ENCODE data around the gene ZNF618. TPM values are rescaled to one million over a fixed set of nuclear protein-coding genes. Genes with fewer than 3 reads are reported as not detected.

Gene ZNF618
- polyA plus RNA-seq, 1 of the 3 experiments (the other 2 are of a cell fraction) = 6.2 TPM

- no peak overlapping the region for H3K9ac ChIP-seq
- H3K4me1 ChIP-seq (ENCODE audit: control insufficient read depth in 1 of 2, insufficient read depth in 2 of 2, low read depth in 1 of 2, low read length in 1 of 2) = peaks cover 0 to 9% of the 10 kb centered on the region in 2 experiments; a peak in 2 of 4 replicates
- H3K9me3 ChIP-seq = no peaks in the 10 kb centered on the region
- no peaks in the 10 kb centered on the region for H3K79me2 ChIP-seq (ENCODE audit: insufficient read depth)
- no peak for DNase-seq
- H3K4me2 ChIP-seq = no peak overlapping the region
- POLR2A ChIA-PET = no interaction called here
- H4K20me1 ChIP-seq (ENCODE audit: insufficient read depth) = no peaks in the 10 kb centered on the region
- no peaks in the 10 kb centered on the region for H3F3A ChIP-seq (replicated peaks; ENCODE audit: insufficient read depth)
- H3K4me3 ChIP-seq (ENCODE audit: low read depth in 2 of 2, low read length in 1 of 2) = no peak overlapping the region
- H3K27me3 ChIP-seq (ENCODE audit: insufficient read depth) = no peaks in the 10 kb centered on the region
- no peaks in the 10 kb centered on the region for H3K9me2 ChIP-seq
- H3K27ac ChIP-seq (ENCODE audit: low read depth in 2 of 2, low read length in 1 of 2) = no peak overlapping the region
- TF ChIP-seq RFX5 (IDR thresholded peaks at IDR 0.05; ENCODE audit: low read length) = no peak
- CTCF ChIA-PET = no interaction called here
- 96% methylated on average over 6 of the region's 6 CpGs for WGBS (ENCODE audit: low lambda C conversion rate)
- H2AFZ ChIP-seq (ENCODE audit: low read depth) = no peak overlapping the region
- peaks cover 66 to 74% of the 10 kb centered on the region in 2 experiments for H3K36me3 ChIP-seq (replicated peaks in 1 of 2; ENCODE audit: control insufficient read depth in 1 of 2, insufficient read depth in 2 of 2, low read length in 1 of 2)
These were observed 140.0 kb downstream of the ZNF618 start for GRCh38 chr9:114016101-114016500.

GRCh38 chr9:114016629-114017423 lies 140.7 kb downstream of the ZNF618 start:
- Histone ChIP-seq H3K79me2 (ENCODE audit: insufficient read depth) (no peaks in the 10 kb centered on the region), H3K4me3 (ENCODE audit: low read depth in 2 of 2, low read length in 1 of 2) (no peak overlapping the region), H3K4me2 (no peak overlapping the region), H3K36me3 (replicated peaks in 1 of 2; ENCODE audit: control insufficient read depth in 1 of 2, insufficient read depth in 2 of 2, low read length in 1 of 2) (peaks cover 69 to 74% of the 10 kb centered on the region in 2 experiments), H3F3A (replicated peaks; ENCODE audit: insufficient read depth) (no peaks in the 10 kb centered on the region), H3K27me3 (ENCODE audit: insufficient read depth) (no peaks in the 10 kb centered on the region), H3K9me2 (no peaks in the 10 kb centered on the region), H2AFZ (ENCODE audit: low read depth) (no peak overlapping the region), H3K4me1 (ENCODE audit: control insufficient read depth in 1 of 2, insufficient read depth in 2 of 2, low read depth in 1 of 2, low read length in 1 of 2) (peaks cover 0 to 2% of the 10 kb centered on the region in 2 experiments; a peak in 1 of 4 replicates), H4K20me1 (ENCODE audit: insufficient read depth) (no peaks in the 10 kb centered on the region), H3K27ac (ENCODE audit: low read depth in 2 of 2, low read length in 1 of 2) (no peak overlapping the region), H3K9ac (no peak overlapping the region), H3K9me3 (no peaks in the 10 kb centered on the region)
- no peak for DNase-seq
- POLR2A ChIA-PET = no interaction called here
- TF ChIP-seq JUND (IDR thresholded peaks at IDR 0.05) (no peak), USF1 (IDR thresholded peaks at IDR 0.05; ENCODE audit: borderline replicate concordance, low read depth) (no peak), ELF1 (IDR thresholded peaks at IDR 0.05) (no peak), MAX (IDR thresholded peaks at IDR 0.05; ENCODE audit: low read depth) (no peak), NFIC (IDR thresholded peaks at IDR 0.05; ENCODE audit: borderline replicate concordance) (no peak), RXRA (IDR thresholded peaks at IDR 0.05; ENCODE audit: borderline replicate concordance, low read depth) (no peak), SIN3A (IDR thresholded peaks at IDR 0.05; ENCODE audit: borderline replicate concordance, low read depth, low read length) (no peak), MXI1 (IDR thresholded peaks at IDR 0.05; ENCODE audit: low read depth, low read length) (no peak), CTCF (IDR thresholded peaks at IDR 0.05) (no peak), SMC3 (IDR thresholded peaks at IDR 0.05; ENCODE audit: low read depth, low read length) (no peak)
- CTCF ChIA-PET = interaction anchor here (0.9 to 1.0 kb wide), 2 partner anchors 53 to 210 kb away, joined by 3 read pairs; no protein-coding TSS in a partner anchor
- WGBS (ENCODE audit: low lambda C conversion rate) = 93% methylated on average over 9 of the region's 14 CpGs
